Measurements from ENCODE around the gene SDK1. TPM values are rescaled to one million over a fixed set of nuclear protein-coding genes. Genes with fewer than 3 reads are reported as not detected.

SDK1 gene
- total RNA-seq, 1 donor from 2014 or later, result 5.4 TPM

DNA sequence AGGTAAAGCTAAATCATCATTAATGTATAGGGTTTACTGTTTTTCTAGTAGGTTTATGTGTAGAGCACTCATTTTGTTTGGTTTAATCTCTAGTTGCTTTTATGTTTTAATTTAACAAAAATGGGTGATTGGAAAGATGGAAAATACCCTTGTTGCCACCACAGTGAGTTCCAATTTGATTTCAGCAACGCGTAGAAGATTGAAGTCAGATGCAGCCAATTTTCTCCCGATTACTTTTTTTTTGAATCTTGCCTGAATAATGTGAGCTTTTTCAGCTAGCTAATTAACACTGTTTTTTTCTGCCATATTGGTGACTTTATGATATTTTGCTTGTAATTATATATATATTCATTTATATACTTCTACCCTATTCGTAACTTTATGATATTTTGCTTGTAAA, 293.8 kb downstream of the SDK1 start:
- Mint-ChIP-seq H3K9me3 (ENCODE audit: unreplicated experiment) (peaks cover 5% of the 10 kb centered on the region), H3K27me3 (ENCODE audit: unreplicated experiment) (no peaks in the 10 kb centered on the region), H3K36me3 (ENCODE audit: unreplicated experiment) (no peaks in the 10 kb centered on the region), H3K4me3 (ENCODE audit: unreplicated experiment) (no peak overlapping the region), H3K27ac (ENCODE audit: unreplicated experiment) (no peak overlapping the region), H3K4me1 (ENCODE audit: unreplicated experiment) (peaks cover 11% of the 10 kb centered on the region)
- TF ChIP-seq CTCF (IDR thresholded peaks at IDR 0.05), result no peak
- no peak for DNase-seq (ENCODE audit: extremely low spot score, unreplicated experiment)

GRCh38 chr7:3598854-3599253, 297.8 kb downstream of the SDK1 start:
- Mint-ChIP-seq H3K36me3 (ENCODE audit: unreplicated experiment) (no peaks in the 10 kb centered on the region), H3K27ac (ENCODE audit: unreplicated experiment) (no peak overlapping the region), H3K4me3 (ENCODE audit: unreplicated experiment) (no peak overlapping the region), H3K9me3 (ENCODE audit: unreplicated experiment) (peaks cover 5% of the 10 kb centered on the region), H3K4me1 (ENCODE audit: unreplicated experiment) (no peaks in the 10 kb centered on the region), H3K27me3 (ENCODE audit: unreplicated experiment) (no peaks in the 10 kb centered on the region)
- no peak for DNase-seq (ENCODE audit: extremely low spot score, unreplicated experiment)
- TF ChIP-seq CTCF (IDR thresholded peaks at IDR 0.05), result no peak

DNA sequence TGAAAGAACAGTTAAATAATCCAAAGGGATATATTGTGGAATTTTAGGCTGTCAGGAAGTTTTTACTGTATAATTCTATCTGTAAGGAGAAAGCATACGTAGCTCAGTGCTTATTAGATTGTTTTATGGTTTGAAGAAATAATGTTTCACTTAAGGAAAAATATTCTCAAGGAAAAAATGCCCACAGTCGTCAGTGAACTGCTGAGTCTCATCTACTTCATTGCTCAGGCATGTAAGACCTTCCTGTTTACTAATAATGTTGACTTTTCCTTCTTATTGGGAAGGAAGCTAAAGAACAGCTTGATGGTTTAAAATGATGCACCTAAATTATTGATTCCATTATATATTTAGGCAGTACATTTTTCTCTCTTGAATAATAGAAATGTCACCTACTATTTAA, 304.2 kb downstream of the SDK1 start:
- Mint-ChIP-seq H3K27ac (ENCODE audit: unreplicated experiment) (no peak overlapping the region), H3K4me1 (ENCODE audit: unreplicated experiment) (peaks cover 4% of the 10 kb centered on the region)
- no peak for DNase-seq (ENCODE audit: extremely low spot score, unreplicated experiment)

GRCh38 chr7:3606436-3606835, 305.4 kb downstream of the SDK1 start:
- Mint-ChIP-seq H3K4me3 (ENCODE audit: unreplicated experiment) (no peak overlapping the region), H3K27ac (ENCODE audit: unreplicated experiment) (no peak overlapping the region), H3K36me3 (ENCODE audit: unreplicated experiment) (no peaks in the 10 kb centered on the region)

More for the DNA sequence above, 304.2 kb downstream of the SDK1 start:
- Mint-ChIP-seq H3K36me3 (ENCODE audit: unreplicated experiment) (no peaks in the 10 kb centered on the region), H3K9me3 (ENCODE audit: unreplicated experiment) (no peaks in the 10 kb centered on the region), H3K4me3 (ENCODE audit: unreplicated experiment) (no peak overlapping the region), H3K27me3 (ENCODE audit: unreplicated experiment) (no peaks in the 10 kb centered on the region)
- no peak for TF ChIP-seq CTCF (IDR thresholded peaks at IDR 0.05)

DNA sequence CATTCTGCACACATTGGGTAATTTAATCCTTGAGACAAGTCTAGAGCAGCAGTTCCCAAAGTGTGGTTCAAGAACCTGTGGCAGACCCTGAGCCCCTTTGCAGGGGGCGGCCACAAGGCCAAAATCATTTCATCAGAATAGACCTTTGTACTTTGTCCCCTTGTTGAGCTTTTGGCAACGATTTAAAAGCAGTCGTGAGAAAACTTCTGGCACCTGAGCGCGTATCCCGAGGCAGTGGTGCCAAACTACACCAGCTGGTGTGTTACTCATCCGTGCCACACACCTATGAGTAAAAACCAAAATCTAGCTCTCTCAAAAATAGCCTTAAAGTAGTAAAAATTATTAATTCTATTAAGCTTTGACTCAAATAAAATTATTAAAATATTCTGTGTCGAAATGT, 306.8 kb downstream of the SDK1 start:
- Mint-ChIP-seq H3K9me3 (ENCODE audit: unreplicated experiment) (no peaks in the 10 kb centered on the region), H3K27ac (ENCODE audit: unreplicated experiment) (no peak overlapping the region), H3K36me3 (ENCODE audit: unreplicated experiment) (no peaks in the 10 kb centered on the region), H3K4me3 (ENCODE audit: unreplicated experiment) (no peak overlapping the region), H3K4me1 (ENCODE audit: unreplicated experiment) (peaks cover 10% of the 10 kb centered on the region), H3K27me3 (ENCODE audit: unreplicated experiment) (no peaks in the 10 kb centered on the region)
- no peak for DNase-seq (ENCODE audit: extremely low spot score, unreplicated experiment)
- TF ChIP-seq CTCF (IDR thresholded peaks at IDR 0.05), result no peak

More at GRCh38 chr7:3606436-3606835, 305.4 kb downstream of the SDK1 start:
- peaks cover 10% of the 10 kb centered on the region for H3K4me1 Mint-ChIP-seq (ENCODE audit: unreplicated experiment)
- H3K27me3 Mint-ChIP-seq (ENCODE audit: unreplicated experiment), result no peaks in the 10 kb centered on the region
- no peak for TF ChIP-seq CTCF (IDR thresholded peaks at IDR 0.05)
- H3K9me3 Mint-ChIP-seq (ENCODE audit: unreplicated experiment), result no peaks in the 10 kb centered on the region
- DNase-seq (ENCODE audit: extremely low spot score, unreplicated experiment), result no peak

All from osteocyte (in vitro differentiated cells).